WTC11 (cell line): ENCODE data around the gene DMWD. TPM values are rescaled to one million over a fixed set of nuclear protein-coding genes. Genes with fewer than 3 reads are reported as not detected.
A peak's percentile ranks its signal among the peaks of the same experiment; 100 is the strongest.

Experiments
- AFF4 ChIP-seq: sonication (generic); formaldehyde crosslinking; IDR thresholded peaks from 2 replicates; pipeline ENCODE4 v1.8.1; 2023; ENCODE audit warnings: mild to moderate bottlenecking, missing genetic modification reagents, borderline replicate concordance
- ATF1 ChIP-seq: sonication (generic); formaldehyde crosslinking; IDR thresholded peaks from 2 replicates; pipeline ENCODE4 v1.8.1; 2023; ENCODE audit warnings: mild to moderate bottlenecking, moderate library complexity, missing genetic modification reagents
- CREB1 ChIP-seq: sonication (generic); formaldehyde crosslinking; IDR thresholded peaks from 2 replicates; pipeline ENCODE4 v1.8.0; 2023; ENCODE audit warnings: mild to moderate bottlenecking, missing genetic modification reagents
- CREM ChIP-seq: sonication (generic); formaldehyde crosslinking; IDR thresholded peaks from 2 replicates; pipeline ENCODE4 v1.8.1; 2022; ENCODE audit warnings: mild to moderate bottlenecking, missing genetic modification reagents, moderate library complexity
- E2F5 ChIP-seq: sonication (generic); formaldehyde crosslinking; IDR thresholded peaks from 2 replicates; pipeline ENCODE4 v1.8.1; 2022; ENCODE audit warnings: mild to moderate bottlenecking, moderate library complexity, missing genetic modification reagents
- ELF4 ChIP-seq: sonication (generic); formaldehyde crosslinking; IDR thresholded peaks from 2 replicates; pipeline ENCODE4 v1.8.1; 2022; ENCODE audit warnings: low read depth, mild to moderate bottlenecking, moderate library complexity, missing genetic modification reagents
- HMGXB4 ChIP-seq: sonication (generic); formaldehyde crosslinking; IDR thresholded peaks from 2 replicates; pipeline ENCODE4 v1.8.1; 2023; ENCODE audit warnings: mild to moderate bottlenecking, moderate library complexity, missing genetic modification reagents
- IRF1 ChIP-seq: sonication (generic); formaldehyde crosslinking; IDR thresholded peaks from 2 replicates; pipeline ENCODE4 v1.8.0; 2023; ENCODE audit warnings: missing genetic modification reagents
- JAZF1 ChIP-seq: fragments of 250-450 bp; sonication (Bioruptor Pico); IDR thresholded peaks from 2 replicates; pipeline ENCODE4 v1.9.0; 2021; ENCODE audit warnings: moderate library complexity, mild to moderate bottlenecking, inconsistent platforms
- KAT7 ChIP-seq: sonication (generic); formaldehyde crosslinking; IDR thresholded peaks from 2 replicates; pipeline ENCODE4 v1.8.1; 2023; ENCODE audit warnings: missing genetic modification reagents, mild to moderate bottlenecking, borderline replicate concordance
- NR1H2 ChIP-seq: sonication (generic); formaldehyde crosslinking; IDR thresholded peaks from 2 replicates; pipeline ENCODE4 v1.9.0; 2021; ENCODE audit warnings: mild to moderate bottlenecking, moderate library complexity, missing genetic modification reagents
- PRDM15 ChIP-seq: sonication (generic); formaldehyde crosslinking; IDR thresholded peaks from 2 replicates; pipeline ENCODE4 v1.8.0; 2022; ENCODE audit warnings: missing genetic modification reagents
- SMAD4 ChIP-seq: sonication (generic); formaldehyde crosslinking; IDR thresholded peaks from 2 replicates; pipeline ENCODE4 v1.8.0; 2022; ENCODE audit warnings: mild to moderate bottlenecking, missing genetic modification reagents
- TCF7 ChIP-seq: sonication (generic); formaldehyde crosslinking; IDR thresholded peaks from 2 replicates; pipeline ENCODE4 v1.8.0; 2022; ENCODE audit warnings: mild to moderate bottlenecking, low read depth, missing genetic modification reagents, moderate library complexity
- TEAD4 ChIP-seq: sonication (generic); formaldehyde crosslinking; IDR thresholded peaks from 2 replicates; pipeline ENCODE4 v1.8.0; 2022; ENCODE audit warnings: mild to moderate bottlenecking, missing genetic modification reagents
- ZBTB21 ChIP-seq: sonication (generic); formaldehyde crosslinking; IDR thresholded peaks from 2 replicates; pipeline ENCODE4 v1.8.1; 2023; ENCODE audit warnings: mild to moderate bottlenecking, missing genetic modification reagents, borderline replicate concordance
- ZNF138 ChIP-seq: sonication (generic); formaldehyde crosslinking; conservative IDR thresholded peaks from 2 replicates; pipeline ENCODE4 v1.8.1; 2022; ENCODE audit warnings: mild to moderate bottlenecking, moderate library complexity, missing genetic modification reagents
- ZNF317 ChIP-seq: sonication (generic); formaldehyde crosslinking; IDR thresholded peaks from 2 replicates; pipeline ENCODE4 v1.8.1; 2023; ENCODE audit warnings: low read depth, mild to moderate bottlenecking, moderate library complexity, missing genetic modification reagents, borderline replicate concordance
- ZNF416 ChIP-seq: fragments of 250-450 bp; sonication (Bioruptor Pico); IDR thresholded peaks from 2 replicates; pipeline ENCODE4 v1.9.0; 2021; ENCODE audit warnings: mild to moderate bottlenecking, inconsistent platforms
- ZNF512 ChIP-seq: sonication (generic); formaldehyde crosslinking; IDR thresholded peaks from 2 replicates; pipeline ENCODE4 v1.8.1; 2022; ENCODE audit warnings: missing genetic modification reagents, borderline replicate concordance
- total RNA-seq: library from RNA; stranded (reverse); gene quantifications from 3 replicates; pipeline ENCODE4 v1.2.3, GENCODE V29; 2021

Gene DMWD
- total RNA-seq, 1 experiment from 2014 or later = 60.7 TPM

GRCh38 chr19:45770192-45771101 lies 22.2 kb downstream of the DMWD start (continued):
- TF ChIP-seq PRDM15 = no peak
- TF ChIP-seq CREM (CRISPR knock-in tag) = peak; percentile 78
- no peak for TF ChIP-seq NR1H2
- TF ChIP-seq TCF7 (CRISPR knock-in tag) = no peak
- no peak for TF ChIP-seq ZNF416
- no peak for TF ChIP-seq JAZF1 (CRISPR knock-in tag)
- peak; percentile 64; the same call in 1 of the 2 replicates for TF ChIP-seq TEAD4 (CRISPR knock-in tag)
- no peak for TF ChIP-seq KAT7 (CRISPR knock-in tag)
- no peak for TF ChIP-seq ELF4
- TF ChIP-seq ATF1 (CRISPR knock-in tag) = no peak
- TF ChIP-seq ZBTB21 (CRISPR knock-in tag) = peak; percentile 65; the same call in 1 of the 2 replicates
- no peak for TF ChIP-seq ZNF512 (CRISPR knock-in tag)
- 0 out of 2 replicates have a peak, but pooled peaks have one; percentile 1 for TF ChIP-seq SMAD4 (CRISPR knock-in tag)
- TF ChIP-seq E2F5 = peak; percentile 66
- TF ChIP-seq HMGXB4 (CRISPR knock-in tag) = peak; percentile 52; the same call in 1 of the 2 replicates
- 0 out of 2 replicates have a peak, but pooled peaks have one; percentile 6 for TF ChIP-seq IRF1 (CRISPR knock-in tag)
- TF ChIP-seq AFF4 (CRISPR knock-in tag) = no peak
- TF ChIP-seq ZNF317 = peak; percentile 34; the same call in 1 of the 2 replicates
- no peak; the same call in 1 of the 2 replicates for TF ChIP-seq ZNF138 (CRISPR knock-in tag)
- TF ChIP-seq CREB1 (CRISPR knock-in tag) = peak; percentile 20; the same call in 1 of the 2 replicates
